Colon (tissue), 2 donors: Measurements from ENCODE around the gene CLIC3.

ENCODE experiments used
- FAIRE-seq: peaks from 2 replicates; lab custom pipeline; 2012; peaks lifted over from hg19 to GRCh38; lab: Jason Lieb, UNC
- donor health status: control.
- donor health status: control.

CLIC3 gene

DNA sequence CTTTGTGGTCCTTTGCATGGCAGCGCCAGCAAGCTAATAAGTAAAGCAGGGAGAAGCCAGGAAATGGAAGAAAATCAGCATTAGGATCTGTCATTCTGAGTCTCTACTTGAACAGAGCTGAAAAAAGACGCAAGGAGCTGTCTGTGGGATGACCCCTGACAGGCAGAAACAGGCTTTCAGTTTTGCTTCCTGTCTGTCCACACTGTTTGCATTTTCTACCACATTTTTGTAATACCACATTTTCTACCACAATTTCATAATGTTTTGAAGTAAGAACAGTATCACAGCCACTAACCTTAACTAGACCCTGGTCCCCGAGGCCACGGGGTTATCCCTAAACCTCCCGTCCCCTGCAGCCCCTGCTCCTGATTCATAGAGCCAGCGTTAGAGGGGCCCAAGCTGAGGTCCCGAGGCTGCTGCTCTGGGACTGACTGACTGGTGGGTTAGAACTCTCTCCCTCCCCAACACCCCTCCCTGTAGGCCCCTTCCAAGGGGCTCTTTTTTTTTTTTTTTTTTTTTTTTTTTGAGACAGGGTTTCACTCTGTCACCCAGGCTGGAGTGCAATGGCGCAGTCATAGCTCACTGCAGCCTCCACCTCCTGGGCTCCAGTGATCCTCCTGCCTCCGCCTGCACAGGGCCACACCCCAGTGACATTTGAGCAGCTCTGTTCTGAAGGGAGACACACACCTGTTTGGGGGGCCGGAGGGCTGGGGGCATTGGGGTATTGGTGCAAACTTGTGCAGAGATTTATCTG lies 4.0 kb upstream of the CLIC3 start:
- no peak for FAIRE-seq

- no peak for FAIRE-seq
These were observed 1.5 kb upstream of the CLIC3 start for GRCh38 chr9:136997830-136998234.

GRCh38 chr9:136997371-136997770 lies 1.0 kb upstream of the CLIC3 start:
- FAIRE-seq: no peak

DNA sequence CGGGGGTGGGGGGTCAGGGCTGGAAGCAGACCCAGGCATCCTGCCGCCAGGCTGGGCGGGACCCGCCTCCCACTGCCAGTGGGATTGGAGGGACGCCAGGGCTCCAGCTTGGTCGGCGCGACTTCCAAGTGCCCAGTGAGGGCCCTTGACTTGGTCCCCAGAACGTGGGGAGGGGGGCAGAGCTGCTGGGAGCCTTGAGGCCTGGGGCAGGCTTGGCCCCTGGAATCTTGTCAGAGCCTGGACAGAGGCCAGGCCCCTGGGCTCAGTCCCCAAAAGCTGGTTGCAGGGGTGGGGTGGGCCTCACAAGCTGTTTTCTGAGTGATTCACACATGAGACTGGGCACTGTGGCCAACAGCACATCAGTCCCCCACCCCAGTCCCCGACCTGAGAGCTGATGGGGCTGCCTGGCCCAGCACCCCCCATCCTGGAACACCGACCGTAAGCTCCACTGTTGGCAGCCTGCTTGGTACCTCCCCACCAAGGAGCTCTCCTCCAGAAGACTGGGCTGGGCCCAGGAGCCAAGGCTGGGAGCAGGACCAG lies 526 bp downstream of the CLIC3 start:
- FAIRE-seq: no peak

- FAIRE-seq: no peak
These were observed 1.0 kb downstream of the CLIC3 start for GRCh38 chr9:136995362-136995761.

- FAIRE-seq: no peak
These were observed 1.5 kb downstream of the CLIC3 start for GRCh38 chr9:136994888-136995230.

DNA sequence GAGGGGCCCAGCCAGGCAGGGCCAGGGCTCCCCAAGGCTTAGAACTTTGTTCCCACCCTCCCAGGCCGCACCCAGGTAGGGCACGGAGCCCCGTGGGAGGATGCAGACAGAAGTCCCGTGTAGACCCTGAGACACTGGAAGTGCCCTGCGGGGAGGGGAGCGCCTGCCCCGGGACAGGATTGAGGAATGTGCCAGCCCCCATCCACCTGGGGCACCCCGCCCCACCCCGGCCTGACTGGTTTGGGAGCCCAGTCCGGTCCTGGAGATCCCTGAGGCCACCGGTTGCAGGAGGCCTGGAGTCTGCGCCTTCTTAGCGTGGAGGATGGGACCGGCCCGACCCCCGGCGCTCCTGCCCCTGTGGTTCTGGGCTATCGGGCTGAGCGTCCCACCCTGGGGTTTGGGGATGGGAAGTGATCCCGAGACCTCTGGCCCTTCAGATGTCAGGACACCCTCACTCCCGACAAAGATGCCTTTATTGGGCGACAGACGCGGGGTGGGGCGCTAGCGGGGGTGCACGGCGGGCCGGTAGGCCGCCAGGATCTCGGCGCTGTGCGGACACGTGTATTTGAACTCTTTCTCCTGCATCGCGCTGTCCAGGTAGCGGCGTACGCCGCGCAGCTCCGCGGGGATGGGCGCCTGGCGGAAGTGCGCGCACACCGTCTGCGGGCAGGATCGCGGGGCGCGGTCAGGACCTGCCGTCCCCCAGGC lies 2.0 kb downstream of the CLIC3 start:
- FAIRE-seq: no peak

- FAIRE-seq: no peak
These were observed 3.5 kb downstream of the CLIC3 start for GRCh38 chr9:136992819-136993369.

- FAIRE-seq: no peak
These were observed 4.2 kb downstream of the CLIC3 start, which contains the start of gene PAXX for GRCh38 chr9:136991993-136992818. Gene PAXX, plus strand, starts transcription at chr9:136992422. Its CDS starts 22 bp downstream, at chr9:136992444.

DNA sequence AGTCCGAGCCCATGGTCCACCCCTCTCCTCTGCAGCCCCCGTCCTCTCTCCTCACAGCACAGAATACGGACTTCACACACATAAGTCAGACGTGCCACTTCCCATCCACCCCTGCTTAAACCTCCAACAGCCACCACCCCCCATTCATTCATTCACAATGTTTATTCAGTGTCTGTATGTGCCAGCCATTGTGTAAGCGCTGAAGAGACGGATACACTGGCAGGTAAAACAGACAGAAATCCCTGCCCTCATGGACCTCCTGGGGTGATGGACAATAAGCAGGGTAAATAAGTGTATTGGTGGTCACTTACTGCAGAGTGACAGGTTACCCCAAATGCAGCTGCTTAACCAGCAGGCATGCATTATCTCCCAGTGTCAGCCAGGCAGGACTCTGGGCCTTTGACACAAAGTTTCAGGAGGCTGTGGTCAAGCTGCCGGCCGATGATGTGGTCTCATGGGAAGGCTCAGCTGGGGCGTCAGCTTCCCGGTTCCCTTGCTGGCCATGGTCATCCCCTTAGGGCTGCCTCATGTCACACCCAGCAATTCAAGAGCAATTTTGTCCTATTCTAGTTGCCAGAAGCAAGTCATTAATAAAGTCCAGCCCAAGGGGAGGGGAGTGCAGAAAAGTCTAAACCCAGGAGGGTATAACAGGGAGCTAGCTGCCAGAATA lies 6.0 kb downstream of the CLIC3 start:
- no peak for FAIRE-seq

- FAIRE-seq: no peak
These were observed 7.5 kb downstream of the CLIC3 start for GRCh38 chr9:136988872-136989271.

- no peak for FAIRE-seq
These were observed 10.5 kb downstream of the CLIC3 start for GRCh38 chr9:136985853-136986252.

- no peak for FAIRE-seq
These were observed 11.3 kb downstream of the CLIC3 start for GRCh38 chr9:136985027-136985602.

DNA sequence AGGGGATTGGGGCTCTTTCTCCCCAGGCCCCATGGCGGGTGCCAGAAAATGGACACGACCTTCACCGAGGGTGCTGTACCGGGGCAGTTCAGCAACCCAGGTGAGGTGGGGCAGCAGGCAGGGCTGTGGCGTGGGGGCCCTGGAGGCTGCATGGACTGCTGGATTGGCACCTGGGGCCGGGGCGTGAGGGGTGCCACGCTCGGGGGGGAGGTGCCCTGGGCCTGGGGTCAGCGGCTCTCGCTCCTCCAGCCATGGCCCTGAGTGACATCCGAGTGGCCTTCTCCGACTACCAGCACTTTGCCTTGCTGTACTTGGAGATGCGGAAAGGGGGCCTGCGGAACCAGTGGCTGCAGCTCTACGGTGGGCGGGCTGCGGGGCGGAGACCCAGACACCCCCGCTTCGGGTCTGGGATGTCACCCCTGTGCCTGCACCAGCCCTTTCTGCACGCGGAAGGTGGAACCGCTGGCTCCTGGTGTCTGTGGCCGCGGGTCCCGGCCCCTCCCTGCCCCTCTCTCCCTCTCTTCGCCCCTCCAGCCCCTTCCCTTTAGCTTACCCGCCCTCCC lies 11.8 kb downstream of the CLIC3 start:
- no peak for FAIRE-seq

DNA sequence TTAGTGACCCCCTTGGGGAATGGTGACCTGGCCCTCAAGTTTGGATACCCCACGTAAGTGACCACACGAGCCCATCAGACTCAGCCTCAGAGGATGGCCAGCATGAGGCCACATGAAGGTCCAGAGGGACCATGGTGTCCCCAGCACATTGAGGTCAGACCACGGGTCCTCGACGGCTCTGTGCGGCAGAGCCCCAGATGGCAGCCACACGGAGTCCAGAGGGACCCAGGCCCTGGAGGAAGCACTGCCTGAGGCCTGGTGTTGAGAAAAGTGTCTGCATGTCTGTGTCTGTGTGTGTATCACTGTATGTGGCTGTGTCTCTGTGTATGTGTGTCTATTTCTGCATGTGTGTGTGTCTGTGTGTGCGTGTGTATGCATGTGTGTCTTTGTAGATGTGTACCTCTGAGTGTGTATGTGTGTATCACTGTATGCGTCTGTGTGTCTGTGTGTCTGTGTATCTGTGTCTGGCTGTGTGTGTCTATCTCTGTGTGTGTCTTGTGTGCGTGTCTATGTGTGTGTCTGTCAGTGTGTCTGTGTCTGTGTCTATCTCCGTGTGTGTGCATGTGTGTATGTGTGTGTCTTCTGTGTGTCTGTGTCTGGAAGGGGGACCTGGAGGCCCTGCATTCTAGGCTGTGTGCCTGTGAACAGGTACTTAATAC lies 12.6 kb downstream of the CLIC3 start:
- FAIRE-seq: no peak

- no peak for FAIRE-seq
These were observed 13.2 kb downstream of the CLIC3 start for GRCh38 chr9:136983167-136983566.

GRCh38 chr9:136982232-136983051 lies 13.9 kb downstream of the CLIC3 start, which contains the start of gene LCNL1:
Gene LCNL1, plus strand, starts transcription at chr9:136982993. Its CDS starts 594 bp downstream, at chr9:136983587.
- FAIRE-seq: no peak

- no peak for FAIRE-seq
These were observed 14.7 kb downstream of the CLIC3 start for GRCh38 chr9:136981588-136982231.
